Stimulated activated CD4-positive, alpha-beta T cell treated with anti-CD3 and anti-CD28 coated beads, Interleukin-4, amount 100 ng/mL, for 48 hours (primary cell): ENCODE results near the gene EBF3.

Source experiments
- DNase-seq, 2 donors: peaks; one replicate each; pipeline ENCODE4 v3.0.0-alpha.2; 2020; ENCODE audit warnings: low read depth in 2 of 2

The EBF3 gene

GRCh38 chr10:129959544-129960480 lies 4.3 kb downstream of the EBF3 start:
- DNase-seq: no peak

- DNase-seq: no peak
These were observed 5.2 kb downstream of the EBF3 start for GRCh38 chr10:129958629-129959543.

GRCh38 chr10:129958148-129958628 lies 5.9 kb downstream of the EBF3 start:
- DNase-seq: no peak

GRCh38 chr10:129956876-129957673 lies 7.0 kb downstream of the EBF3 start:
- no peak for DNase-seq

- DNase-seq: no peak
These were observed 7.8 kb downstream of the EBF3 start for GRCh38 chr10:129956286-129956670.

- no peak for DNase-seq
These were observed 8.3 kb downstream of the EBF3 start for GRCh38 chr10:129955601-129956285.

GRCh38 chr10:129954492-129955315 lies 9.4 kb downstream of the EBF3 start:
- no peak for DNase-seq

- no peak for DNase-seq
These were observed 10.7 kb downstream of the EBF3 start for GRCh38 chr10:129953119-129954051.

GRCh38 chr10:129952378-129953118 lies 11.5 kb downstream of the EBF3 start:
- no peak for DNase-seq

GRCh38 chr10:129951970-129952265 lies 12.2 kb downstream of the EBF3 start:
- no peak for DNase-seq

- no peak for DNase-seq
These were observed 12.7 kb downstream of the EBF3 start for GRCh38 chr10:129951101-129951969.

- DNase-seq: no peak
These were observed 13.4 kb downstream of the EBF3 start for GRCh38 chr10:129950676-129951075.

- no peak for DNase-seq
These were observed 14.2 kb downstream of the EBF3 start for GRCh38 chr10:129949891-129950291.

GRCh38 chr10:129949411-129949810 lies 14.7 kb downstream of the EBF3 start:
- DNase-seq: no peak

- no peak for DNase-seq
These were observed 17.2 kb downstream of the EBF3 start for GRCh38 chr10:129946859-129947258.

GRCh38 chr10:129945941-129946760 lies 17.9 kb downstream of the EBF3 start:
- DNase-seq: no peak

- DNase-seq: no peak
These were observed 18.5 kb downstream of the EBF3 start for GRCh38 chr10:129945526-129945925.
